ENCODE results near the gene CREBL2.

GRCh38 chr12:12693111-12693671, 81.5 kb downstream of the CREBL2 start:
- TF ChIP-seq POLR2AphosphoS5 (IDR thresholded peaks at IDR 0.05; ENCODE audit: borderline replicate concordance, low read depth, low read length) (no peak), FOXP2 (optimal IDR thresholded peaks at IDR 0.05; ENCODE audit: control extremely low read depth, extremely low read length, insufficient read depth) (no peak), EZH2 (IDR thresholded peaks at IDR 0.05) (no peak)
